Mucosa of descending colon (tissue), 3 donors: ENCODE data around the gene HOXB13. TPM values are rescaled to one million over a fixed set of nuclear protein-coding genes. Genes with fewer than 3 reads are reported as not detected.

Source experiments
- ATAC-seq: fragments of 200-7000 bp; cut with Tn5 transposase; one replicate; pipeline ENCODE4 v1.9.1; 2020; ENCODE audit warnings: mild to moderate bottlenecking, moderate library complexity
- DNase-seq, 3 donors: peaks; one replicate each; pipeline ENCODE4 v3.0.0-alpha.2; 2020
- H3K36me3 ChIP-seq: fragments of 200-600 bp; one replicate; pipeline ENCODE4 v1.8.0; 2021; ENCODE audit warnings: low read depth, mild to moderate bottlenecking
- H3K4me1 ChIP-seq: fragments of 200-600 bp; one replicate; pipeline ENCODE4 v1.8.0; 2021; ENCODE audit warnings: low read depth, mild to moderate bottlenecking
- H3K4me3 ChIP-seq: fragments of 200-600 bp; one replicate; pipeline ENCODE4 v1.8.0; 2021; ENCODE audit warnings: mild to moderate bottlenecking
- H3K9me3 ChIP-seq: fragments of 200-600 bp; one replicate; pipeline ENCODE4 v1.8.0; 2021; ENCODE audit warnings: mild to moderate bottlenecking
- intact Hi-C, 2 donors: fragments of 100-400 bp; cut with DNase I in 1 of 2; cut with micrococcal nuclease in 1 of 2; formaldehyde crosslinking; loops; one replicate each; pipeline versions ENCODE4 v1.11.0 to v1.11.1; 2022; cut with DNase I, micrococcal nuclease
- long read RNA-seq, 2 donors: library from polyadenylated mRNA; unstranded; transcript quantifications; one replicate each; pipeline ENCODE4 v2.0.0, GENCODE V29; 2019 to 2021
- total RNA-seq, 3 donors: library from RNA; stranded (reverse); fragmentation: NEBNext Ultra II Directional in 2 of 3; extraction: Animal tissue kit (Norgen Biotek cat#: 25700) in 2 of 3; gene quantifications; one replicate each; pipeline versions ENCODE4 v1.2.1 to v1.2.4, GENCODE V29; 2021 to 2023
- TF ChIP-seq, protein P1 (sequence below): fragments of 200-600 bp; IDR thresholded peaks from one replicate; pipeline ENCODE4 v1.8.0; 2022; ENCODE audit warnings: antibody characterized with exemption, mild to moderate bottlenecking
- donor health status: DM: no; HTN: no; CAD: no; lungs with moderate emphysema.
- donor health status: DM: no; HTN: no; CAD: no.
- donor health status: DM: no; HTN: yes; CAD: no.

Gene HOXB13
- total RNA-seq: 10 to 100 TPM; 12.2 to 65.4 (median 48.2) TPM
- long read RNA-seq, donor 1, transcript HOXB13-201 (2 exons, 3,467 nt): major isoform, 53 of 54 reads
- long read RNA-seq, donor 1, partial matches to known transcripts: 0 of 54 reads
- long read RNA-seq, donor 1, other reads (novel, unspliced or antisense): 1 of 54 reads
- long read RNA-seq, donor 2, transcript HOXB13-201 (2 exons, 3,467 nt): major isoform, 103 of 109 reads
- long read RNA-seq, donor 2, partial matches to known transcripts: 0 of 109 reads
- long read RNA-seq, donor 2, other reads (novel, unspliced or antisense): 6 of 109 reads

- TF ChIP-seq, protein P1, sequence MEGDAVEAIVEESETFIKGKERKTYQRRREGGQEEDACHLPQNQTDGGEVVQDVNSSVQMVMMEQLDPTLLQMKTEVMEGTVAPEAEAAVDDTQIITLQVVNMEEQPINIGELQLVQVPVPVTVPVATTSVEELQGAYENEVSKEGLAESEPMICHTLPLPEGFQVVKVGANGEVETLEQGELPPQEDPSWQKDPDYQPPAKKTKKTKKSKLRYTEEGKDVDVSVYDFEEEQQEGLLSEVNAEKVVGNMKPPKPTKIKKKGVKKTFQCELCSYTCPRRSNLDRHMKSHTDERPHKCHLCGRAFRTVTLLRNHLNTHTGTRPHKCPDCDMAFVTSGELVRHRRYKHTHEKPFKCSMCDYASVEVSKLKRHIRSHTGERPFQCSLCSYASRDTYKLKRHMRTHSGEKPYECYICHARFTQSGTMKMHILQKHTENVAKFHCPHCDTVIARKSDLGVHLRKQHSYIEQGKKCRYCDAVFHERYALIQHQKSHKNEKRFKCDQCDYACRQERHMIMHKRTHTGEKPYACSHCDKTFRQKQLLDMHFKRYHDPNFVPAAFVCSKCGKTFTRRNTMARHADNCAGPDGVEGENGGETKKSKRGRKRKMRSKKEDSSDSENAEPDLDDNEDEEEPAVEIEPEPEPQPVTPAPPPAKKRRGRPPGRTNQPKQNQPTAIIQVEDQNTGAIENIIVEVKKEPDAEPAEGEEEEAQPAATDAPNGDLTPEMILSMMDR: no peak
- Histone ChIP-seq H3K9me3 (no peaks in the 10 kb centered on the region), H3K4me1 (peaks cover 20% of the 10 kb centered on the region), H3K4me3 (peak within 1 kb of the TSS; percentile 23), H3K36me3 (no peaks in the 10 kb centered on the region)
- ATAC-seq: peak; percentile 71
- intact Hi-C loops: loop anchor here in 1 of 2 donors (5.0 kb wide), 2 partner anchors 64 to 154 kb away; no protein-coding TSS in a partner anchor
- DNase-seq: peak; percentile 90 to 92 (median 91)
Measured at GRCh38 chr17:48728232-48729231, at the start of gene HOXB13. Gene HOXB13 (minus strand): TSS chr17:48728750. CDS start chr17:48728593, 157 bp downstream.

GRCh38 chr17:48776602-48777001 lies 48.1 kb upstream of the HOXB13 start:
- TF ChIP-seq, protein P1: no peak
- no peaks in the 10 kb centered on the region for H3K9me3 ChIP-seq
- H3K4me3 ChIP-seq: no peak overlapping the region
- no peaks in the 10 kb centered on the region for H3K4me1 ChIP-seq
- ATAC-seq: no peak
- DNase-seq: no peak
- H3K36me3 ChIP-seq: no peaks in the 10 kb centered on the region
- intact Hi-C loops: no loop called here

- intact Hi-C loops: no loop called here
- no peaks in the 10 kb centered on the region for H3K4me1 ChIP-seq
- DNase-seq (no peak), ATAC-seq (peak; percentile 76)
- TF ChIP-seq, protein P1: no peak
- no peaks in the 10 kb centered on the region for H3K9me3 ChIP-seq
- no peak overlapping the region for H3K4me3 ChIP-seq
- H3K36me3 ChIP-seq: no peaks in the 10 kb centered on the region
Measured at GRCh38 chr17:48773245-48773644, 44.7 kb upstream of the HOXB13 start.

- TF ChIP-seq, protein P1: no peak
- intact Hi-C loops: no loop called here
- no peaks in the 10 kb centered on the region for H3K9me3 ChIP-seq
- no peak for DNase-seq
- H3K36me3 ChIP-seq: no peaks in the 10 kb centered on the region
- no peak overlapping the region for H3K4me3 ChIP-seq
- no peaks in the 10 kb centered on the region for H3K4me1 ChIP-seq
- no peak for ATAC-seq
Measured at GRCh38 chr17:48770954-48771353, 42.4 kb upstream of the HOXB13 start.

DNA sequence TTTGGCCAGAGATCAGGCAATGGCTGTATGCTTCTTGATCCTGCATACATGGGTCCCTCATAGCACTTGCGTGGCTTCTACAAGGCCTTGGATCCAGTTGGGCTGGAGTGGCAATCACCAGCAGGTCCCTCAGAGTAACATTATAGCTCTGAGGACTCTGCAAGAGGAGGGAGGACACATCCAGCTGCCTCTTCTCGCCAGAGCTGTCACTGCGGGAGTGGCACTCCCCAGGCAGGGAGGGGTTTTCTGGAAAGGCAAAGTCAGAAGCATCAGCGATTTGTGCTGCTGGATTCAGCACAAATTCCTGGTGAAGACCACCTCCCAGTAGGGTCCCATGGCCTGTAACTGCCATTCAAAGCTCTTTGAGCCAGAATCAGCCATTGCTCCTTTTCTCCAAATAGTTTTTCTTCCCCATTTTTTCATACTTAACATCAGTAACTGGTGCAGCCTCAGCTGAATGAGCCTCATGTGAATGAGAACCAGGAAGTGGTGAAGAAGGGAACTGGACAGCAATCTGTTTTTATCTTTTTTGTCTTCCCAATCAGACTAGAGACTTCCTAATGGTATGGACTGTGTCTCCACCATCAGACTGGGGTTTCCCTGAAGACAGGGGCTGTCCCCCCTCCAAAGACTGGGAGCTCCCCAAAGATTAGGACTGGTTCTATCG lies 40.6 kb upstream of the HOXB13 start:
- intact Hi-C loops: no loop called here
- H3K36me3 ChIP-seq: no peaks in the 10 kb centered on the region
- ATAC-seq (no peak), DNase-seq (no peak)
- H3K4me1 ChIP-seq: no peaks in the 10 kb centered on the region
- no peaks in the 10 kb centered on the region for H3K9me3 ChIP-seq
- H3K4me3 ChIP-seq: no peak overlapping the region
- TF ChIP-seq, protein P1: no peak
